HG03097 (cell line): ENCODE data around the gene PPFIA1.
"Not testable (repeated sequence)": the region's sequence is repeated elsewhere in the genome, so short reads cannot be mapped to it uniquely, and the experiment has no call there.

Source experiments
- ATAC-seq: cut with Tn5 transposase; IDR thresholded peaks from one replicate; pipeline ENCODE4 v1.9.1; 2021; ENCODE audit not compliant: unreplicated experiment, low FRiP score

Gene PPFIA1

DNA sequence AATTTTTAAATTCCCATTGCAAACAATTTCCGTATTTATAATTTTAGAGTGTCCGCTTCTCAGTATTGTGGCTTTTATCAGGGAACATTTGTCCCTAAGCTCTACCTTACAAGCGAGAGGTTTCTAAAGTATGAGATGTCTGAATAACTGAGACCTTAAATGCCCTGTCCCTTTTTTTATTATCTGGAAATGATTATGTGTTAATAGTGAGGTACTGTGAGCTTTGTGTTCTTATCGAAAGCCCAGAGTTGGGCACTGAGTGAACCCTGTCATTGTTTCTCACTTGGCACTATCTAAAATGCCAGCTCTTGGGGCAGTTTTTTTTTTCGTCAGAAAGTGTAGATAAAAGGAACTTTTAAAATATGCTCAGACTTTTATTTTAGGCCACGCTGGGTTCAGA, 137.3 kb downstream of the PPFIA1 start:
- ATAC-seq, result no peak

DNA sequence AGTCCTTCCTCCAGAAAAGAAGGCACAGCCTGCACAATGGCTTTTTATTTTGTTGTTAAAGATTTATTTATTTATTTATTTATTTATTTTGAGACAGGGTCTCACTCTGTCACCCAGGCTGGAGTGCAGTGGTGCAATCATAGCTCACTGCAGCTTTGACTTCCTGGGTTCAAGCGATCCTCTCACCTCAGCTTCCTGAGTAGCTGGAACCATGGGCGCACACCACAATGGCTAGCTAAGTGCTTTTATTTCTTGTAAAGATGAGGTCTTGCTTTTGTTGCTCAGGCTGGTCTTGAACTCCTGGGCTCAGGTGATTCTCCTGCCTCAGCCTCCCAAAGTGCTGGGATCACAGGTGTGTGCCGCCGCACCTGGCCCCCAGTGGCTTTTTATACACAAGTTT, 137.8 kb downstream of the PPFIA1 start:
- not testable (repeated sequence) for ATAC-seq

DNA sequence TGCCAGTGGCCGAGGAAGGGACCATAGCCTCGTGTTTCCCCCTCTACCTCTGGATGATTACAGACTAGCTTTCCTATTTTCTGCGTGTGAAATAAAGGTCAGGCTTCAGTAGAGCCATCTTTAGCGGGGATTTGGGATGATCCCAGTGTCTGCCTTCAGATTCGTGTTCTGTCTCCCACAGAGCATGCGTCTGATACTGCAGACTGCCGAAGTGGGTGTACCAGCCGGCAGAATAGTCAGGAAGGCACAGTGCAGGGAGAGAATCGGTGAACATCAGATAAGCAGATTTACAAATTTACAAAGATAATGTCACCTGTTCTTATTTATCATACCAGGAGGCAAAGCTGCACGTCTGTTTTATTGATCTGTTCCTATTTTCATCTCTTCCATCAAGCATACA, 138.9 kb downstream of the PPFIA1 start:
- no peak for ATAC-seq

DNA sequence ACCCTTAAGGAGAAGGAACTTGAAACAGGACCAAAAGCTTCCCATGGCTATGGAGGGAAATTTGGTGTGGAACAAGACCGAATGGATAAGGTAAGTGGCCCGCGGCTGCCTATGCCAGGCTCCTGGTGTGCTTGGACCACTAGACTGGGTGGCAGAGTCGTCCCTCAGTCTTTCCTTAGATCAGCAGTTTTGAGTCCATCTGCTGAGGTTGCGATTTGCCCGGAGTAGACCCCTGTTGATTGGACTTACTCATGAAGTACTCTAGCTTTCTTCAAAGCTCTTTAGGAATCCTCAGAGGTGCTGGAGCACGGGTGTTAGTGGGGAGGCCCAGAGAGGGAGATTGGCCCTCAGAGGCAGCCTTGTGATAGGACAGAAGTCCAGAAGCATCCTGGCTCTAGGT, 139.4 kb downstream of the PPFIA1 start:
- ATAC-seq, result no peak

DNA sequence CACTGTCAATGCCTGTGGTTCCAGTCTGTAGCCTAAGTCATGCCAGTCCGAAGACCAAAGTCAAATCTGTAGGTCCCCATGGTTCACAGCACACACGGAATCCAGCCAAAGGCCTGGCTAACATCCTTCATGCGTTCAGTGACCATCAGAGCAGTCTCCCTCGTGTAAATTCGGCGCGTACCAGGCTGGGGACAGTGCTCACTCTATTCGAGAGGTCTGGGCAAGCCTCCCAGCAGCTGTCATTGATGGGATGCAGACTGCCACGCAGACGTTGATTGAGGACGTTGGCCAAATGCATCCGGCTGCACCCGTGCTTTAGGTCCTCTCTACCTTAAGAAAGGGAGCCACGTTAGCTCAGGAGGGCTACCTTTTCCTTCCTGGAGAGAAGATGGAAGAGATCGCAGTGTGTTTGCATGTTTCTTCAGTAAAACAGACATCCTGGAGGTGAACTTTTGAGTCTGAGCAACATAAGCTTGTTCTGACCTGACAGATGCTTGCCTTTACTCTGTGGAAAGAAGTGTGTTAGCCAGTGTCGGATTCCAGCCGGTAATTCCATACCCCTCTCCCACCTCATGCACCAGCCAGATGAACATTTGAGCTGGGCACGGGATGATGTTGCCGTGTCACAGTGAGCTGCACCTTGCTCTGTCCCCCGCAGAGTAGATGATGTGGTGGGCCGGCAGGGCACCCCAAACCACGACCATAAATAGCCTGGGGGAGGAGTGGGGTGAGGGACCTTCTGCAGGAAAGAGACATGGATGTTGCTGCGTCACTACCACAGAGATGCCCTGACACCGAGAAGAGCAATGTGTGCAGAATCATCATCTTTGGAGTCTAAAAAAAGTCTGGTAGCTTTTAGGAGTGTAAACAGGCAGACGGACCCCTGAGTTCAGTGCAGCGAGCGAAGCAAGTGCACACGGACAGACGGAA, 140.1 kb downstream of the PPFIA1 start:
- no peak for ATAC-seq

DNA sequence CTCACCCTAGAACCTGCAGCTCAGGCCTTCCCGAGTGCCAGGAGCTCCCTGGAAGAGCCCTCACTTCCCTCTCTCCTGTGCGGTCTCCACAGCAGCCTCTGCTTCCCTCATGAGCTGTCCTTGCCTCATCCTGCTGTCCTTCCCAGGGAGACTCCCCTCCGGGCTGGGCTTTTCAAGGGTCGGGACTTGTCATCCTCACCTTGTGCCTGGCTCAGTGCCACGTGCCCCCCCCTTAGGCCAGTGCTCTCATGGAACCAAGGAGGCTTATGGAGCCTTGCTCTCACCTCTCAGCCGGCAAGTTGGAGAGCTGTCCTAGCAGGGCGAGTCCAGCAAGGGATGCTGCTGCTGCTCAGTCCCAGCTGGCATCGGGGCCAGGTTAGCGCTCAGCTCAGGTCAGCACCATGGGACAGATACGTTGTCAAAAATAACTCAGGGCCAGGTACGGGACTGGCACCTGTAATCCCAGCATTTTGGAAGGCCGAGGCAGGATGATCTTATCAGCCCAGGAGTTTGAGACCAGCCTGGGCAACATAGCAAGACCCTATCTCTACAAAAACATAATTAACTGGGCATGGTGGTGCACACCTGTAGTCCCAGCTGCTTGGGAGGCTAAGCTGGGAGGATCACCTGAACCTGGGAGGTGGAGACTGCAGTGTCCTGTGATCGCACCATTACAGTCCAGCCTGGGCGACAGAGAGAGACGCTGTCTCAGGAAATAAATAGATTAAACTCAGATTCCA, 141.4 kb downstream of the PPFIA1 start:
- no peak for ATAC-seq

DNA sequence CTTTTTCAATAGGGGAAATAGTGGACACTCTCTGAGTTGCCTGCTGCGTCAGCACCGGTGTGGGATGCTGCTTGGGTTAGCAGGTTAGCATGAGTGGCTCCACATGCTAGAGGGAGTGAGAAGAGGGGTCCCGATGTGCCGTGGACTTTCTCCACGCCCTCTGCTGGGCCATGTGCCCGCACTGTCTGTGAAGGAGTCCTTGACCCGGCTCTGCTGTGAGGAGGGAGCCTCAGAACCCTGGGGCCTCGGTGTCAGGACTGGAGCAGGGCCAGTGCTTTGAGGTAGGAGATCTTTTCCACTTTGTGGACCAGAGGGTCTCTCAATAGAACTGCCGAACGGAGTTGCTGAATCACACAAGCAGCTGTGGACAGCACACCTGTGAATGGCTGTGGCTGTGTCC, 142.7 kb downstream of the PPFIA1 start:
- ATAC-seq, result no peak

DNA sequence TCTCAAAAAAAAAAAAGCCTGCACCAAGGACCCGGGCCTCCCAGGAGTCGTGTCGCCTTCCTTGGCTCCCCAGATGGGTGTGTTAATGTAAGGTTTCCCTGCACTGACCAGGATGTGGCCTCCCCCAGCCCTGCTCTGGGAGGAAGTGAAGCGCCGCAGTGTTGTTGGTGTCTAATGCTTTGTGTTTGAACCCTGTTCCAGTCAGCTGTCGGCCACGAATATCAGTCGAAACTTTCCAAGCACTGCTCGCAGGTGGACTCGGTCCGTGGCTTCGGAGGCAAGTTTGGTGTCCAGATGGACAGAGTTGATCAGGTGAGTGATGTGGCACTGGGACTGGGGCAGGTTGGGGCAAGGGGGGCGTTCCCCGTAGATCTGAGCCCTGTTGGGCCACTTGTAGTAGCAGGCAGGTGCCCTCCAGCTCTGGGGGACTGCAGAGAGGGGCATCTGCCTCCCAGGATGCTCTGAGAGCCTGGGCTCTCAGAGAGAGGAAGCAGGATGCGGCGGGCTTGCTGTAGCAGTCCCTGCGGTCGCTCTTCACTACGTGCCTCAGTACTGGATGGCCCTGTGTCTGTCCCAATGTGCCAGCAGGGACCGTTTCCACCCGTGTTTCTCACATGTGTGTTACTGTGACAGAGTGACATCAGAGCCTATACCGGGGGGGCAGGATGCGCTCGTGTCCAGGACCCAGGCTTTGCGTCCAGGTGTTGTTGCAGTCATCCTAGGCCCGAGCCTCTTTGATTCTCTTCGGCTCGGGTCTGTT, 144.0 kb downstream of the PPFIA1 start:
- no peak for ATAC-seq

DNA sequence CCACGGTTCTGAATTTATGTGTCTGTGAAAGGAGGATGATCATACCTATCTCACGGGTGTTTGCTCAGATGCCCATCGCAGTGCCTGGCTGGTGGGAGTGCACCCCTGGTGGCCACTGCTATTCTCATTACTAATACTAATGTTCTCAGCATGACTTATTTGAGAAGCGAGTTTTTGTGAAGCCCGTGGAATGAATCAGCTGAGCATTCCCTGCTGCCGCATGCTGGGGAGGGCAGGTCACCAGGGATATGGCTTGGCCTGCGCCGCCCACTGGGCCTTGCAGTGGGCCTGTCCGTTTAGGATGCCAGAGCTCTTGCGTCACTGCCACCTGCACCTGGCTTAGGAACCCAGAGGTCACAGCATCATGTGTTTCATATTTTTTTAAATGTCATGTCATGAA, 144.7 kb downstream of the PPFIA1 start:
- ATAC-seq, result no peak

DNA sequence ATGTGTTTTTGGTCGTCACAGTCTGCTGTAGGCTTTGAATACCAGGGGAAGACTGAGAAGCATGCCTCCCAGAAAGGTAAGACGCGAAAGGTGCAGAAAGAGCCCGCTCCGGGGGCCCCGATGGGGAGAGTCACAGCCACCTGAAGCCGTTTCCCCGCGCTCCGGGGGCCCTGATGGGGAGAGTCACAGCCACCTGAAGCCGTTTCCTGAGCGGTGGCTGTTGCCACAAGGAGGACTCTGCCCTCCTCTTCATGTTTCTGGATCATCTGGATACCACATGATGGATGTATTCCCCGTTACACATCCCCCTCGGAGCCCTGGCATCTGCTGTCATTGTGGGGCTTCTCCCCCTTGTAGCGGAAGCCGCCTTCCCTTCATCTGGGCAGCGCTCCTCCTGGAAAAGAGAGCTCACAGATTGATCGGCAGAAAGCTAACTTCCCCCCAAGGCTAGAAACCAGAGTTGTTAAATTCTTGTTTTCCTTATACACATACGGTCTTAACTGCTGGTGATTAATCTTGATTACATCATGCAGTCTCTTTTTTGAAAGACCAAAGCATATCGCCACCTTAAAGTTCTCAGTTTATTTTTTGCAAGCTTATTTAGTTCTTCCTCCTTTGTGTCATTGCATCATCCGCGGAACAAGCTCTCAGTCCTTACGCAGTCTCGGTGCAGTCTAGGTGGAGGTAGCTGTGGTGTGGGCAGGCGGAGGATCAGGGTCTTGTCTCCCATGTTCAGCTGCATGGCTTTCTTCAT, 145.3 kb downstream of the PPFIA1 start:
- ATAC-seq, result no peak

DNA sequence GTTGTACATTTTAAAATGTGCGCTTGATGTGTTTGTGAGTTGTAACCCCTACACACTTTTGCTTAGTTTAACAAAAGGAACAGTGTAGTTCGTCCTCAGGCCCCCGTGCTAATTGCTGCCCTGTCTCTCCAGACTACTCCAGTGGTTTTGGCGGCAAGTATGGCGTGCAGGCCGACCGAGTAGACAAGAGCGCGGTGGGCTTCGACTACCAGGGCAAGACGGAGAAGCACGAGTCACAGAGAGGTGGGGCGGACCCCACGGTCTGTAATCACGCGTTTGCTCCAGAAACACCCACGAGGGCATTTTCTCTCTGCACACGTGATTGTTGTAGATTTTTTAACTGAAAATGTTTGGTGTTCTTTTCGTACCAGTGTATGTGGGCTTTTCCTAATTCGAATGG, 146.4 kb downstream of the PPFIA1 start:
- no peak for ATAC-seq

DNA sequence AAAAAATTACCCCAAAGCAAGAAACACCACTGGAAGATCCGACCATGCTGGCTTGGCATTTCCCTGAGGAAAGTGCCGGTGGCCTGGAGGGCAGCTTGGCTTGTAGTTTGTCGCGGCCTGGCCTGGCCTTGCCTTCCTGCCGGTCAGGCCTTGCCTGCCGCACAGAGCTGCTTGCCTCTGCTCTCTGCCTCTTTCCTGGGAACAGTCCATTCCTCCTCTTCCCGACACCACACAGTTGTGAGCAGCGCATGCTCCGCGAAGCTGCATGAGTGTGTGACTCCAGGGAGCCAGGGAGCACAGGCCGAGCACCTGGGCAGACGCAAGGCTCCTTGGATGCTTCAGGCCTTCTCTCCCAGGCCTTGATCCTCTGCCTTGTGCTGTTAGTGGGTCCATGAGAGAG, 147.6 kb downstream of the PPFIA1 start:
- no peak for ATAC-seq

DNA sequence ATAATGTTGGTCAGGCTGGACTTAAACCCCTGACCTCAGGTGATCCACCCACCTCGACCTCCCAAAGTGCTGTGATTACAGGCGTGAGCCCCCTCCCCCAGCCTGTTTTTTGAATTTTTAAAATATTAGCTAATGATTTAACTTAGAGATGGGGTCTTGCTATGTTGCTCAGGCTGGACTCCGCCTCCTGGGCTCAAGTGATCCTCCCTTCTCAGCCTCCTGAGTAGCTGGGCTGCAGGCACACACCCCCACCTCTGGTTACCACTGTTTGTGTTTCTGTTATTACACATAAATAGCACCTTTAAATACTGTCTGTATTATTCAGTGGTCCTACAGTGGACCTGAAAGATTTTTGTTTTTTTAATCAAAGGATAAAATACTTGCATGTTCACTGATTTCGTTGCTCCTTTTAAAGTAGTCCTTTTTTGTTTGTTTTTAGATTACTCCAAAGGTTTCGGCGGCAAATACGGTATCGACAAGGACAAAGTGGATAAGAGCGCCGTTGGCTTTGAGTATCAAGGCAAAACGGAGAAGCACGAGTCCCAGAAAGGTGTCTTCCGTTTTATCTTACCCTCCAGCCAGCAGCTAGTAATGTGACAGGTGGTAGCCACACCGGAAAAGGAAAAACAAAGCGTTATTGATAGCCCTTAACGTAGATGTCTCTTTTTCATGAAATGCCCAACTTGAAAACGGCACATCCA, 149.0 kb downstream of the PPFIA1 start:
- ATAC-seq, result no peak

DNA sequence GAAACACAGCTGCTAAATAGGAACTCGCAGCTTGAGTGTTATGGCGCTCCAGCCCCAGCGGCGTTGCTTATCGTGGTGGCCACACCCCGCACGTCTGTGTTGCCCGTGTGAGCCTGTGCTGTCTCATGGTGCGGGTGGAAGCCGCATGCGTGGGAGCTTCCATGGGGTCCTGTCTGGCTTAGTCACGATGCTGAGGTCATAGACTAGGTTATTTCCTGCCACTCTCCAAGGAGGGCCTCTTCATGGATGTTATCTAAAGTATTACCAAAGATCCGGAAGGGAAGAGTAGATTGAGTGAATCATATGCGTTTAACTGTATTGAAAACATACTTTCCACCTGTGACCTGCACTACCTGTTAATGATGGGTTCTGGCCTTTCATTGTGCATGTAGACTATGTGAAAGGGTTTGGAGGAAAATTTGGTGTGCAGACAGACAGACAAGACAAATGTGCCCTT, 149.5 kb downstream of the PPFIA1 start:
- ATAC-seq, result no peak

DNA sequence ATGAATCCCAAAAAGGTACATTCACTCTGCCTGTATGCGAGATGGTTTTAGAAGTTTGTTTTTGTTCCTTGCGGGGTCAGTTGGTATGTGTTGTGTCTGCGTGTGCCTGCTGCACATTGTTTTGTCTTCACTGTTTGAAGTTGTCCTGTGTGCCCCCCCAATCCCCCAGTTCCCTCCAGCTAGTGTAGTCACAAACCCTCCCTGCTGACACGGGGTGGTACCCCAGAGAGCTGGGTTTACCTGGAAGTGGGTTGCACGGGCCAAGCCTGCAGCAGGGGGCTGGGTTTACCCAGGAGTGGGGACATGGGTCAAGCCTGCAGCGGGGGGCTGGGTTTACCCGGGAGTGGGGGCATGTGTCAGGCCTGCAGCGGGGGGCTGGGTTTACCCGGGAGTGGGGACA, 150.0 kb downstream of the PPFIA1 start:
- ATAC-seq, result no peak

DNA sequence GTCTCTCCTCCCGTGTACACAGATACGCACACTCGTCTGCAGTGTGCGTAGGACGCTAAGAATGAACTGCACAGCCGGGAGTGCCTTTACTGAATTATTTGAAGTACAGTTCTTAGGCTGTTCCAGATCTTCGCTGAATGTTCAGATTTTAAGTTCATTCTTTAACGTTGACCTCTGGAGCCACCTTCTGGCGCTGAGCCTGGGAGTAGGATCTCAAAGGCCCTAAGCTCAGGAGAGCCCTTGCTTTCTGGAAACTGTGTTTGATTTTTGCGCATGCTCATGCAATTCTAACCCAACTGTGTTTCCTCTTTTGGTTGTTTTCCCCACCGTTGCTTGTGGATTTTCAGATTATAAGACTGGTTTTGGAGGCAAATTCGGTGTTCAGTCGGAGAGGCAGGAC, 150.6 kb downstream of the PPFIA1 start:
- ATAC-seq, result no peak

DNA sequence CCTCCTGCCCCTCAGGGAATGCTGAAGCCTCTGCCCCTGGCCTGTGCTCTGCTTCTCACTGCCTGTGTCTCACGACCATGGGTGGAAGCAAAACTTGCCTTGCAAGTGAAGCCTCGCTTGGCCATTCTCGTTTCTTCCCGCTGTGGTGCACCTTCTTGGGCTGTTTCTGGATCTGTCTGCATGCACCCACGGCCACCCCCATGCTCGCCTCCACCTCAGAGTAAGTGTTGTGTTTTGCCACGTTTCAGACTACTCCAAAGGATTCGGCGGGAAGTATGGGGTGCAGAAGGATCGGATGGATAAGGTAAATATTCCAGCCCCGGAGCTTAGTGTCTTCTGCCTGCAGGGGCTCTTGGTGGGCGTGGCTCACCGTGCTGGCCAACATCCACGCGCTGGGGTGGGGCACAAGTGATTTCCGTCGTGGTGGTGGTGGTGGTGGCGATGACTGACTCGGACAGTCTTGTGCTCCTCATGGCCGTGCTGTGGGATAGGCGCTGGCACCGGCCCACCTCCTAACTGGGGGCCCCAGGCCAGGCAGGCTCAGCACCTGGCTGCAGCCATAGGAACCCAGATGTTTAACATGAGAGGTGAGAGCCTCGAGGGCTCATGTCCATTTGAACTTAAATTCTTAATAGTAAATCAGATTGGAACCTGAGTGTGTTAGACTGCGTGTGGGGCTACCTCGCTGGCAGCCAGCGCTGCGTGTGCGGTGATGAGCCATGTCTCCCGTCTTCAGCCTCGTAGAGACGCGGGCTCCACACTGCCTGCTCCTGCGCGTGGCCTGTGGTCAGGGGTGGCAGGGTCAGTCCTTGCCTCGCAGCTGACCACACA, 152.4 kb downstream of the PPFIA1 start:
- ATAC-seq, result no peak

DNA sequence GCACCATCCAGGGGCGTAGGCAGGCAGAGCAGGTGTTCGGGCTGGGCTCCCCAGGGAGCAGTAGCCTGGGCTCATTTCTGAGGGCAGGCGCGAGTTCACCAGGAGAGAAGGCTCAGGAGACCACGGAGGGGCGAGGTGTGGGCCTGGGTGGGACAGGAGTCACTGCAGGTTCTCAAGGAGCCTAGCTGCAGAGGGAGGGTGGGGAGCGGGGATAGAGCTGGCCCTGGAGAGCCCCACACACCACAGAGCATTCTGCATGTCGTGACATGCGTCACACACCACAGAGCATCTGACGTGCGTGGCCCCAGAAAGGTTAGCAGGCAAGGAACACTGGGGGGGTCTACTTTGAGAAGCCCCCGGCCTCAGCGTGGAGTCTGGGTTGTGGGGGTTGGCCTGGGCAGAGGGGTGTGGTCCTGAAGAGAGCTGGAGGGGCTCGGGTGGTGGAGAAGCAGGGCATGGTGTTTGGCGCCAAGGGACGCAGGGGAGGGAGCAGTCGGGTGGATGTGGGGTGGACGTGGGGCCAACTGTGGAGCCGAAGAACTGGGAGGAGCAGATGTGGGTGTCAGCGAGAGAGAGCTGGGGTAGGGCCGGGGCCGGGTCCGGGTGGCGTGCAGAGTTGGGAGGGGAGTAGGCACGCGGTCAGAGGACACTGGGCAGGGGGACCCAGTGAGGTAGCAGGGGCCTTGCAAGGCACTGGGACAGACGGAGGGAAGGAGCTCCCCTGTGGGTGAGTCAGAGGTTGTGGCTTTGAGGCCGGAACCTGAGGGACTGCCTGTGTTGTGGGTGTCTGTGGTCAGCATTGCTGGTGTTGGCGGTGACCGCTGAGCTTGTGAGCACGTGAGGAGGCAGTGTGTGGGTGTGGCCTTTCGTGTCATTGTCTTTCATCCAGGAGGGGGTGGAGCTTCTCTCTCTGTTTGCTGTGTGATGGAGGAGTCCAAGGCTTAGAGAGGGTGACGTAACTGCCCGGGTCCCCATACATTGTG, 153.3 kb downstream of the PPFIA1 start:
- ATAC-seq, result no peak
